GM18507 (cell line): Measurements from ENCODE around the gene NLRC4.
"Not testable (repeated sequence)": the region's sequence is repeated elsewhere in the genome, so short reads cannot be mapped to it uniquely, and the experiment has no call there.

ENCODE experiments used
- DNase-seq: peaks from one replicate; pipeline ENCODE4 v3.0.0; 2011; ENCODE audit warnings: low read depth; ENCODE audit not compliant: insufficient read length; ENCODE audit errors: extremely low spot score
- FAIRE-seq: peaks from 2 replicates; lab custom pipeline; 2011; peaks lifted over from hg19 to GRCh38; lab: Jason Lieb, UNC

Gene NLRC4

GRCh38 chr2:32250290-32250689 lies 14.4 kb downstream of the NLRC4 start:
- FAIRE-seq (no peak), DNase-seq (no peak)

GRCh38 chr2:32249731-32250236 lies 14.9 kb downstream of the NLRC4 start:
- no peak for DNase-seq
- FAIRE-seq, result no peak

GRCh38 chr2:32248299-32248698 lies 16.4 kb downstream of the NLRC4 start:
- FAIRE-seq (no peak), DNase-seq (no peak)

- DNase-seq, result no peak
These were observed 17.8 kb downstream of the NLRC4 start for GRCh38 chr2:32246911-32247310.

GRCh38 chr2:32242331-32242730 lies 22.4 kb downstream of the NLRC4 start:
- FAIRE-seq (no peak), DNase-seq (no peak)

More at GRCh38 chr2:32246911-32247310, 17.8 kb downstream of the NLRC4 start:
- no peak for FAIRE-seq

- no peak for FAIRE-seq
- DNase-seq, result no peak
These were observed 26.7 kb downstream of the NLRC4 start for GRCh38 chr2:32237996-32238395.

- DNase-seq (no peak), FAIRE-seq (no peak)
These were observed 27.2 kb downstream of the NLRC4 start for GRCh38 chr2:32237488-32237887.

- DNase-seq (no peak), FAIRE-seq (no peak)
These were observed 29.4 kb downstream of the NLRC4 start for GRCh38 chr2:32235315-32235714.

- FAIRE-seq, result no peak
These were observed 32.7 kb downstream of the NLRC4 start for GRCh38 chr2:32231959-32232358.

GRCh38 chr2:32229635-32230034 lies 35.1 kb downstream of the NLRC4 start:
- FAIRE-seq, result no peak
- DNase-seq, result no peak

More at GRCh38 chr2:32231959-32232358, 32.7 kb downstream of the NLRC4 start:
- no peak for DNase-seq

- DNase-seq (no peak), FAIRE-seq (no peak)
These were observed 36.5 kb downstream of the NLRC4 start for GRCh38 chr2:32228181-32228580.

- DNase-seq (no peak), FAIRE-seq (no peak)
These were observed 37.2 kb downstream of the NLRC4 start for GRCh38 chr2:32227492-32227891.

GRCh38 chr2:32222966-32223365 lies 41.7 kb downstream of the NLRC4 start:
- DNase-seq (no peak), FAIRE-seq (no peak)

GRCh38 chr2:32220445-32220844 lies 44.2 kb downstream of the NLRC4 start:
- FAIRE-seq, result no peak
- no peak for DNase-seq

GRCh38 chr2:32212295-32212694 lies 52.4 kb downstream of the NLRC4 start:
- DNase-seq (no peak), FAIRE-seq (no peak)

- FAIRE-seq (no peak), DNase-seq (no peak)
These were observed 53.8 kb downstream of the NLRC4 start for GRCh38 chr2:32210767-32211408.

GRCh38 chr2:32203428-32203827 lies 61.3 kb downstream of the NLRC4 start:
- not testable (repeated sequence) for FAIRE-seq, DNase-seq

- no peak for FAIRE-seq
- no peak for DNase-seq
These were observed 63.9 kb downstream of the NLRC4 start for GRCh38 chr2:32200814-32201213.

GRCh38 chr2:32192418-32192817 lies 72.3 kb downstream of the NLRC4 start:
- DNase-seq (no peak), FAIRE-seq (peak; percentile 63)

- DNase-seq, result no peak
- no peak for FAIRE-seq
These were observed 75.7 kb downstream of the NLRC4 start for GRCh38 chr2:32189011-32189410.

- FAIRE-seq, result no peak
- DNase-seq, result no peak
These were observed 82.0 kb downstream of the NLRC4 start for GRCh38 chr2:32182667-32183066.
